Vagina (tissue), 2 donors: ENCODE results near the gene MEN1.
A peak's percentile ranks its signal among the peaks of the same experiment; 100 is the strongest.

Experiments
- POLR2A ChIP-seq, 2 donors: fragments of 450-650 bp; IDR thresholded peaks; one replicate each; pipeline ENCODE4 v1.6.1; 2017; ENCODE audit warnings: antibody characterized with exemption in 2 of 2, mild to moderate bottlenecking in 2 of 2, moderate library complexity in 2 of 2
- POLR2AphosphoS5 ChIP-seq, 2 donors: sonication (generic); formaldehyde crosslinking; IDR thresholded peaks; one replicate each; pipeline ENCODE4 v1.9.0; 2017; ENCODE audit warnings: antibody characterized with exemption in 2 of 2, mild to moderate bottlenecking in 2 of 2, low read depth in 1 of 2; ENCODE audit not compliant: insufficient read depth in 1 of 2
- TF ChIP-seq, protein P1 (sequence below), 3 experiments: fragments of 450-650 bp in 2 of 3; fragments of 200-600 bp in 1 of 3; sonication (generic) in 1 of 3; IDR thresholded peaks; one replicate each; pipeline ENCODE4 v1.5.1; 2017 to 2019; ENCODE audit warnings: antibody characterized with exemption in 3 of 3, mild to moderate bottlenecking in 2 of 3, moderate library complexity in 2 of 3

DNA sequence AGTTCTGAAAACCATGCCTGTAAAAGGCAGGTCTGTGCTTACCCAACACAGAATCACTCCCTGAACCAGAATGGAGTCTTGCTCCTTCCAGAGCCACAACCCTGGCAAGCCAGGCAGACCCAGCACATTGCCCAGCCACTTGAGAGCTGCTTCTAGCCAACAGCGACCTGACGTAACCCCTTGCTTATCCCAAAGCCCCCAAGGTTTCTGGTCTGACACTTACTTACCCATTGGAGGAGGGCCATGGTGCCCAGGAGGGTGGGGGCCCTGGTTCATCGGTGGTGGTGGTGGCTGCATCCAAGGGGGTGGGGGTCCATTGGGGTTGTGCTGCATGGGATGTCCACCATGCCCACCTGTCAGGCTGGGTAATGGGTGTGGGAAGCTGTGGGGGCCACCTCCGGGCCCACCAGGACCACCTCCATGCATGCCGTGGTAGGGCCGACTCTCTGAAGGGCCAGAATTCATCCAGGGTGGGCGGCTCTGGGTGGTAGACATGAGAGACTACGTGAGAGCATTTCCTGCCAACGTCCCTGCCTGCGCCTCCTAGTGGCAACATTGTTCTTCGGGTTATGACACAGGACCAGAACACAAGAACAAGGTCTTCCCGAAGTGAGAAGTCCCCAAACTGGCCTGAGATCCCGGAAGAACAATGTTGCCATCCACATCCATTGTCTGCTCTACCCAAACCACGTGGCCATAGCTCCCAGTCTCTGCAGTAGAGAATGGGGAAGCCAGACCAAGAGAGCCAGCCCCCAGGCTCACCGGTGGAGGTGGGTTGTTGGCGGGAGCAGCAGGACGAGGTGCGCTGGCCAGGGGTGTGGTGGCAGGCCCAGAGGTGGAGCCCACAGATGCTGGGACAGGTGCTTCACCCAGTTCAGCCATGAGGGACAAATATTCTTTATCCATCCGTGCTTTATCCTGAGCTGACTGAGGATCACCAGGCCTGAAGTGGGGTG lies 42.7 kb downstream of the MEN1 start:
- no peak for TF ChIP-seq POLR2A (IDR thresholded peaks at IDR 0.05)
- TF ChIP-seq, protein P1, sequence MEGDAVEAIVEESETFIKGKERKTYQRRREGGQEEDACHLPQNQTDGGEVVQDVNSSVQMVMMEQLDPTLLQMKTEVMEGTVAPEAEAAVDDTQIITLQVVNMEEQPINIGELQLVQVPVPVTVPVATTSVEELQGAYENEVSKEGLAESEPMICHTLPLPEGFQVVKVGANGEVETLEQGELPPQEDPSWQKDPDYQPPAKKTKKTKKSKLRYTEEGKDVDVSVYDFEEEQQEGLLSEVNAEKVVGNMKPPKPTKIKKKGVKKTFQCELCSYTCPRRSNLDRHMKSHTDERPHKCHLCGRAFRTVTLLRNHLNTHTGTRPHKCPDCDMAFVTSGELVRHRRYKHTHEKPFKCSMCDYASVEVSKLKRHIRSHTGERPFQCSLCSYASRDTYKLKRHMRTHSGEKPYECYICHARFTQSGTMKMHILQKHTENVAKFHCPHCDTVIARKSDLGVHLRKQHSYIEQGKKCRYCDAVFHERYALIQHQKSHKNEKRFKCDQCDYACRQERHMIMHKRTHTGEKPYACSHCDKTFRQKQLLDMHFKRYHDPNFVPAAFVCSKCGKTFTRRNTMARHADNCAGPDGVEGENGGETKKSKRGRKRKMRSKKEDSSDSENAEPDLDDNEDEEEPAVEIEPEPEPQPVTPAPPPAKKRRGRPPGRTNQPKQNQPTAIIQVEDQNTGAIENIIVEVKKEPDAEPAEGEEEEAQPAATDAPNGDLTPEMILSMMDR (IDR thresholded peaks at IDR 0.05): peak; percentile 39 to 45 (median 40)
- TF ChIP-seq POLR2AphosphoS5 (IDR thresholded peaks at IDR 0.05; ENCODE audit: insufficient read depth in 1 of 2, low read depth in 1 of 2): no peak
